ENCODE data around the gene BNIPL.
A peak's percentile ranks its signal among the peaks of the same experiment; 100 is the strongest.

Gene BNIPL

GRCh38 chr1:151010346-151010726, 26.1 kb upstream of the BNIPL start:
- no peak for DNase-seq

GRCh38 chr1:151011154-151011850, 25.1 kb upstream of the BNIPL start:
- DNase-seq: no peak

GRCh38 chr1:151012684-151013471, 23.5 kb upstream of the BNIPL start:
- no peak for DNase-seq

- DNase-seq: no peak
These were observed 22.9 kb upstream of the BNIPL start for GRCh38 chr1:151013518-151013917.

GRCh38 chr1:151024540-151025146, 11.7 kb upstream of the BNIPL start:
- peak; percentile 60 for DNase-seq

GRCh38 chr1:151026460-151026859, 9.9 kb upstream of the BNIPL start:
- DNase-seq: no peak

GRCh38 chr1:151032164-151032563, 4.2 kb upstream of the BNIPL start:
- no peak for DNase-seq

GRCh38 chr1:151035167-151035566, 1.2 kb upstream of the BNIPL start:
- no peak for DNase-seq

GRCh38 chr1:151037032-151037431, 646 bp downstream of the BNIPL start:
- DNase-seq: no peak

GRCh38 chr1:151039521-151039920, 3.1 kb downstream of the BNIPL start:
- no peak for DNase-seq

- DNase-seq: no peak
These were observed 6.8 kb downstream of the BNIPL start for GRCh38 chr1:151043163-151043562.

GRCh38 chr1:151047591-151047924, 11.2 kb downstream of the BNIPL start, which contains the start of gene C1orf56:
C1orf56 (plus strand) TSS chr1:151047751; CDS start chr1:151047848, 97 bp downstream.
- peak; percentile 61 for DNase-seq

- peak; percentile 74 for DNase-seq
These were observed 11.7 kb downstream of the BNIPL start for GRCh38 chr1:151047925-151048644.

GRCh38 chr1:151048645-151049032, 12.3 kb downstream of the BNIPL start:
- DNase-seq: no peak

GRCh38 chr1:151049458-151049857, 13.1 kb downstream of the BNIPL start:
- DNase-seq: no peak

- no peak for DNase-seq
These were observed 13.8 kb downstream of the BNIPL start for GRCh38 chr1:151050051-151050688.

- no peak for DNase-seq
These were observed 15.1 kb downstream of the BNIPL start for GRCh38 chr1:151051356-151052009.

GRCh38 chr1:151054971-151055547, 18.7 kb downstream of the BNIPL start:
- no peak for DNase-seq

- no peak for DNase-seq
These were observed 19.2 kb downstream of the BNIPL start for GRCh38 chr1:151055581-151055980.

- no peak for DNase-seq
These were observed 19.8 kb downstream of the BNIPL start for GRCh38 chr1:151056149-151056548.

- peak; percentile 19 for DNase-seq
These were observed 22.3 kb downstream of the BNIPL start for GRCh38 chr1:151058692-151059091.

Data from HCEC 1CT (cell line).